ENCODE results near the gene PRR7. TPM values are rescaled to one million over a fixed set of nuclear protein-coding genes. Genes with fewer than 3 reads are reported as not detected.

The PRR7 gene
- total RNA-seq, 2 experiments from 2014 or later: 23.3 to 23.5 TPM

- no peak for TF ChIP-seq CTCF (IDR thresholded peaks at IDR 0.05)
- Histone ChIP-seq H3K27ac (ENCODE audit: low read depth in 1 of 2, low read length in 2 of 2) (no peak overlapping the region), H3K27me3 (ENCODE audit: control insufficient read depth in 1 of 2, insufficient read depth in 2 of 2, low read length in 2 of 2) (no peaks in the 10 kb centered on the region), H3K4me1 (ENCODE audit: insufficient read depth, low read length) (peaks cover 40% of the 10 kb centered on the region), H3K9me3 (ENCODE audit: control insufficient read depth in 1 of 2, insufficient read depth in 1 of 2, low read length in 2 of 2) (no peaks in the 10 kb centered on the region), H3K4me3 (ENCODE audit: low read length) (no peak overlapping the region), H3K36me3 (ENCODE audit: insufficient read depth, low read length) (peaks cover 12% of the 10 kb centered on the region)
- peaks cover 15% of the 10 kb centered on the region for H3K36me3 Mint-ChIP-seq (ENCODE audit: low read depth)
- ChIA-PET CTCF (interaction anchor here (1.9 kb wide), 1 partner anchor 19 kb away, joined by 12 read pairs; no protein-coding TSS in a partner anchor), POLR2A (interaction anchor here (0.7 to 12.6 kb wide), 3 partner anchors 20 to 63 kb away, joined by 3 to 661 read pairs (median 4); partner anchors contain the start of gene PRR7)
- intact Hi-C loops (cut with DNase I, micrococcal nuclease): loop anchor here in 1 of 2 experiments (2.0 kb wide), 1 partner anchor 19 kb away; no protein-coding TSS in a partner anchor
- no peaks in the 10 kb centered on the region for H3K27me3 Mint-ChIP-seq
- H3K4me3 Mint-ChIP-seq: no peak overlapping the region
- peaks cover 19% of the 10 kb centered on the region for H3K4me1 Mint-ChIP-seq (ENCODE audit: low read depth)
- DNase-seq: no peak
- ATAC-seq (ENCODE audit: poor library complexity): no peak
- H3K9me3 Mint-ChIP-seq: no peaks in the 10 kb centered on the region
- no peak overlapping the region for H3K27ac Mint-ChIP-seq
Observed at GRCh38 chr5:177423671-177424070, 22.9 kb upstream of the PRR7 start.

- Histone ChIP-seq H3K36me3 (ENCODE audit: insufficient read depth, low read length) (peaks cover 18% of the 10 kb centered on the region), H3K9me3 (ENCODE audit: control insufficient read depth in 1 of 2, insufficient read depth in 1 of 2, low read length in 2 of 2) (no peaks in the 10 kb centered on the region), H3K27ac (ENCODE audit: low read depth in 1 of 2, low read length in 2 of 2) (peak overlapping the region; percentile 77 to 83), H3K4me3 (ENCODE audit: low read length) (peak overlapping the region; percentile 52), H3K27me3 (ENCODE audit: control insufficient read depth in 1 of 2, insufficient read depth in 2 of 2, low read length in 2 of 2) (no peaks in the 10 kb centered on the region), H3K4me1 (ENCODE audit: insufficient read depth, low read length) (peaks cover 56% of the 10 kb centered on the region)
- Mint-ChIP-seq H3K27me3 (no peaks in the 10 kb centered on the region), H3K4me3 (peak overlapping the region; percentile 97), H3K9me3 (no peaks in the 10 kb centered on the region), H3K27ac (peak overlapping the region; percentile 96), H3K36me3 (ENCODE audit: low read depth) (peaks cover 32% of the 10 kb centered on the region), H3K4me1 (ENCODE audit: low read depth) (peaks cover 35% of the 10 kb centered on the region)
- CTCF ChIA-PET: interaction anchor here (1.0 to 9.3 kb wide), 6 partner anchors 9 to 76 kb away, joined by 3 to 82 read pairs (median 4); no protein-coding TSS in a partner anchor
- DNase-seq (no peak), ATAC-seq (ENCODE audit: poor library complexity) (peak; percentile 12)
- intact Hi-C loops (cut with DNase I, micrococcal nuclease): loop anchor here in 1 of 2 experiments (2.0 kb wide), 1 partner anchor 20 kb away; no protein-coding TSS in a partner anchor
- no peak for TF ChIP-seq CTCF (IDR thresholded peaks at IDR 0.05)
- POLR2A ChIA-PET: interaction anchor here (0.7 to 12.6 kb wide), 14 partner anchors 9 to 888 kb away, joined by 3 to 661 read pairs (median 10); partner anchors contain the start of genes F12, LMAN2, NSD1 and PDLIM7
Observed at GRCh38 chr5:177425196-177425800, 21.3 kb upstream of the PRR7 start.

GRCh38 chr5:177425801-177426565 lies 20.6 kb upstream of the PRR7 start:
- no peak for TF ChIP-seq CTCF (IDR thresholded peaks at IDR 0.05)
- H3K4me1 Mint-ChIP-seq (ENCODE audit: low read depth): peaks cover 42% of the 10 kb centered on the region
- H3K36me3 ChIP-seq (ENCODE audit: insufficient read depth, low read length): peaks cover 25% of the 10 kb centered on the region
- ATAC-seq (ENCODE audit: poor library complexity): peak; percentile 79
- intact Hi-C loops (cut with DNase I, micrococcal nuclease): loop anchor here (1.0 to 2.0 kb wide), 4 partner anchors 18 to 29 kb away; no protein-coding TSS in a partner anchor
- H3K4me3 ChIP-seq (ENCODE audit: low read length): peak overlapping the region; percentile 52
- H3K4me3 Mint-ChIP-seq: peak overlapping the region; percentile 97
- peaks cover 63% of the 10 kb centered on the region for H3K4me1 ChIP-seq (ENCODE audit: insufficient read depth, low read length)
- peak; percentile 98 to 100 (median 100) for DNase-seq
- H3K27me3 ChIP-seq (ENCODE audit: control insufficient read depth in 1 of 2, insufficient read depth in 2 of 2, low read length in 2 of 2): no peaks in the 10 kb centered on the region
- H3K9me3 ChIP-seq (ENCODE audit: control insufficient read depth in 1 of 2, insufficient read depth in 1 of 2, low read length in 2 of 2): no peaks in the 10 kb centered on the region
- H3K27me3 Mint-ChIP-seq: no peaks in the 10 kb centered on the region
- no peaks in the 10 kb centered on the region for H3K9me3 Mint-ChIP-seq
- CTCF ChIA-PET: interaction anchor here (0.7 to 9.3 kb wide), 7 partner anchors 10 to 75 kb away, joined by 3 to 82 read pairs (median 4); no protein-coding TSS in a partner anchor
- H3K27ac Mint-ChIP-seq: peak overlapping the region; percentile 96
- peaks cover 39% of the 10 kb centered on the region for H3K36me3 Mint-ChIP-seq (ENCODE audit: low read depth)
- POLR2A ChIA-PET: interaction anchor here (0.6 to 12.6 kb wide), 24 partner anchors 8 to 891 kb away, joined by 3 to 661 read pairs (median 6); partner anchors contain the start of genes F12, LMAN2, NSD1 and PDLIM7
- H3K27ac ChIP-seq (ENCODE audit: low read depth in 1 of 2, low read length in 2 of 2): peak overlapping the region; percentile 77 to 83
